ENCODE data around the gene AGBL1.

AGBL1 gene

DNA sequence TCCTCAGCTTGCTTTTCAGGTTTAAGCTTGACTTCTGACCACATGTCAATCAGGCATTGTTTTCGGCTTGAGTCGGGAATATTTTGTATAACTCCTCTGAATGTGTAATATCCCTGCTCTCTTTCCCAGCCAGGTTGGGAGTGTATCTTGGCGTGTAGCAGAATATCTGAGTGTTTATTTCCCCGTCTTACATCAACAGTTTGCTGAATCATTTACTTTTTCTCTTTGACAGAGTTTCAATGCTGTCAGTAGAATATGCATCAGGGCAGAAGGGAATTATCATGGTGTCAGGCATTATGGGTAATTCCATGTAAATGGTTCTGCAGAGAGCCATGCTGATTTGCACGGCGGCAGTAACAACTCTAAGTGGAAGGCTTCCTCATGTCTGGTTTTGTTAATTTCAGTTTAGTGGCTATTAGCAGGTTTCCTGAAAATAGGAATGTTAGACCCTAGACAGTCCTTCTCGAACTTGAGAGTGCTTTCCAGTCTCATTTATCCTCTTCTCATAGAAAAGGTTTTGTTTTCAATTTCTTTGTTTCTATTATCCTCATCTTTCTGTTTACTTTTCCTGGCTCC lies 566.3 kb downstream of the AGBL1 start:
- DNase-seq (ENCODE audit: low spot score), result no peak

GRCh38 chr15:86647810-86648440 lies 568.3 kb downstream of the AGBL1 start:
- DNase-seq (ENCODE audit: low spot score), result no peak

DNA sequence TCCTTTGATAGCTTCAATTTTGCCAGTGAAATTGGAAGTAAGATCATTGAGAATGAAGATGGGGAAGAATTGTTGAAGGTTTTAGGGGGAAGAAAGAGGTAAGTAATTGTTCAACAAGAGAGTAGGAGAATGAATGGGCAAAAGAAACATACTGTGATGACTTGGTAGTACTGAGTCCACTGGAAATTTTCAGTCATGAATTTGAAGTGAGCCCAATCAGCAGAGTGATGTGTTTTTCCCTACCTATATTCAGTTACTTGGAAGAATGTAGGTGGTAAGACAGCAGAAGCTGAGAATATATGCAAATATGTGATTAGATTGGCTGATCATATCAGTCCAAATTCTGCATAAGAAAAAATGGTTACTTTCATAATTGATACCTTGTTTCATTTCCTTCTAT lies 569.6 kb downstream of the AGBL1 start:
- no peak for DNase-seq (ENCODE audit: low spot score)

DNA sequence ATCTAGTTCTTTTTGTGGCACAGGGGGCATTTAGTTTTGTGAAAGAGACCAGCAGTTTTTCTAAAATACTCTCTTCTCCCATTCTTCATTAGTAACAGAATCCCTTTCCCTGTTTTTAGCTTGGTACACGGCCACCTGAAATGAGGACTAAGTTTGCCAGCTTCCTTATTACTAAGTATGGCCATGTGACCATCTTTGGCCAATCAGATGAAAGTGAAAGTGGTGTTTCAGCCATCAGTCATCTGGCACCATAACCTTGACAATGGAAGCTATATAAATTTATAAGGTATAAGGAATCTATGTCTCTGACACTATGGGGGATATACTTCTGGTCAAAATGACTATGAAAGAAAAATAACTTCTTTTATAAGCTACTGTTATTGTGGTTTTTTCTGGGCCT lies 570.4 kb downstream of the AGBL1 start:
- no peak for DNase-seq (ENCODE audit: low spot score)

DNA sequence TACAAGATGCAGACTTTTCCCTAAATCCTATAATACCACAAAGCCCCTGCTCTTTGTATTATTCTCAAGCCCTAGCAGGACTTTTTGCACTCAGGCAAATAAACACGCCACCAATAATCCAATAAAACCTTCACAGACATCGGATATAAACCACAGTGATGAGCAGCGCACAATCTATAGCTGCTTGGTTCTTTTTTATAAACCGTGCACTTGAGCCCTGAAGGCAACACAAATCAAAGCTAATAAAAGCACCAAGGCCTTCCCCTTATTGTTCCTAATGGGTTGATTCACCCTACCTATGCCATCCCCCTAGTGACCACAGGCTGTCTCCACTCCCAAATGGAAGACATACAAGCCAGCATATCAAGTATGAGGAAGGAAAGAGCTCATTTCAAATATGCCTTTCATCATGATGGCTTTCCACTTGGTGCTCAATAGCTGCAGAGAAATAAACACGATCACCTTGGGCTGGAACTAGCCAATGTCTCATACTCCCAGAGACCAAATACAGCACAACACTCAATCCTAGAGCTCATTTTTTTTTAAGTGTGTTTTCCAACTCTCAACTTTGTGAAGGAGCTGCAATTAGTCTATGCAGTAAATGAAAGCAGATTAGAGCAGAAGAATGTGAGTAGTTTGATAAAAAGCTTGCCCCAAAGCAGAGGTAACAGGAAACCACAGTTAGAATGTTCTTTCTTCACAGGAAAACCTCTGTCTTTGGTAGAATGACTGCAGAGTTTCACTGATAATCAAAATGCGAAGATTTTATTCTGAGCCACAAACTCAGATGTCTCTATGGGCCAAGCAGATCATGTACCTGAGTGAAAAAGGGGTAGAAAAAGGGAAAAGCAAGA lies 573.9 kb downstream of the AGBL1 start:
- no peak for DNase-seq (ENCODE audit: low spot score)

DNA sequence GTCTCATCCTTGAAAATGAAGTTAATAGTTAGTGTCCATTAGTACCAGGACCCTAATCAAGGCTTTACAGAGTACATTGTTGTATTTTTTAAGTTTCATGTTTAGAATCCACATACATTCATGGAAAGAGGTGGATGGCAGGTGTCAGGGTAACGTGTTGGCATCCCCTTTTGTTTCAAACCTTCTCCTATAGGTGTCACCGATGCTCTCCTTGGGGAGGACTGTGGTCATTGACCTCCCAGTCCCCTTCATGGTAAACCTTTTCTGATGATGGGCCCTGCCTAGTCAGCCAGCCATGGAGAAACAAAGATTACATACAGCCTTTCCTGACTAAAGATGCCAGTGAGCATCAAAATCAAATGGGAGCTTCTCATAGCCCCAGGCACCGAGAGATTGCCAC lies 574.8 kb downstream of the AGBL1 start:
- no peak for DNase-seq (ENCODE audit: low spot score)

- no peak for DNase-seq (ENCODE audit: low spot score)
Measured at GRCh38 chr15:86657305-86657704, 577.6 kb downstream of the AGBL1 start.

DNA sequence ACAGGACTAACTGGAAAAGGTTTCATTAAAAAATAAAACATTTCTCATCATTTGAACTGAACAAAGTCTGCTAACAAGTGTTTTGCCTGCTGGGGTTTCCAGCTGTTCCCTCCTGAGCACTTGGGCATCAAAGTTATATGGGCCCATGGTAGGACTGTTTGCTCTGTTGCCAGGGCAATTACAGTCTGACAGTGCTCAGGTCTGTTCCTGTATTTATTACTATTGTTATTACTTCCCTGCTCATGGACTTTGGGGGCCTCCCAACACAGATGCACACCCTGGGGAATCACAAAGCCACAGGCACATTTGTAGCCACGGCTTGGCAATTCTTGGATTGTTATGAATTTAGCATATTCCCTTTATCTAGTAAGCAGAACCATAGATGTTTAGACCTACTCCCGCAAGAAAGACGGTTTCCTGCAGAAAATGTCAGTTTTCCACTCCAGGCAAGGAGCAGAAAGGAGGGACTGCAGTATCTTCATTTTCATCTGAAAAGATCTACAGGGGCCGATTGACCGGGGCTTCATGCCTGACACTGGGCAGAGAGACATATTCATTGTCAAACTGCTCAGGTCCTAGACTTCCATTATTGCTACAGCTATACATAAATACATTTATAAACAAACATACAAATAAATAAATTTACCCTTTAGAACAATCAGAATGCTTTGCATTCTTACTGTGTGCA lies 580.2 kb downstream of the AGBL1 start:
- DNase-seq (ENCODE audit: low spot score), result no peak

DNA sequence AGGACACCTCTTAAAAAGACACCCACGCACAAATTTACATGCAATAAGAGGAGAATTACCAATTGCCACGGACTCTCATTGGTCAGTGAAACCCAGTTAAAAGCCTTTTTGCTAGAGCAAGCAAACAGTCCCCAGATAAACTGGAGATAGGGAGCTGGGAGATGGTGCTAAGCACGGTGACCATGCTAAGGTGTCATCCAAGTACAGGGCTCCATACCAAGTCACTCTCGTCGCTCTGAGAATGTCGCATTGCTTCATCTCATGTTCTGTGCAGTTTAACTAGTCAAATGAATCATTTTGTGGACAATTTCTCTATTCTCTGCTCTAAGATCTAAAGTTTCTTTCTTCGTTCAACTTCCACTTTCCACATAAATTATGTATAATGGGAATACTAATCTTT lies 581.9 kb downstream of the AGBL1 start:
- no peak for DNase-seq (ENCODE audit: low spot score)

- no peak for DNase-seq (ENCODE audit: low spot score)
Measured at GRCh38 chr15:86663304-86663703, 583.6 kb downstream of the AGBL1 start.

- DNase-seq (ENCODE audit: low spot score), result no peak
Measured at GRCh38 chr15:86663979-86664378, 584.3 kb downstream of the AGBL1 start.

DNA sequence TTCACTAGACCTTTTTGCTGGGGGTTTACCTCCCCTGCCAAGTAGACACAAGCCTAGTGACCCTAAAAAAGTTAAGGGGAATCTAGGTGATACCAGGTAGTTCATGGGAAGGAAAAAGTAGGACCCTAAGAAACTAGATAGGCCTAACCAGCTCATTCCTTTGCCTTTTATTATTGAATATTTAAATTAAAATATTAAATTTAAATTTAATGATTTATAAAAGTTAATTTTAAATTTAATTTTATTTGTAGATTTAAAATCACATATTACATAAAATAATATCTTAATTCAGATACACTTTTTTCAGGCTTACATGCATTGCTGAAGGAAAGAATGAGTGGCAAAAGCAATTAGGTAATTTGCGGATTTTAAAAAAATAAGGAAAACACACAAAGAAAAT lies 584.9 kb downstream of the AGBL1 start:
- DNase-seq (ENCODE audit: low spot score), result no peak

DNA sequence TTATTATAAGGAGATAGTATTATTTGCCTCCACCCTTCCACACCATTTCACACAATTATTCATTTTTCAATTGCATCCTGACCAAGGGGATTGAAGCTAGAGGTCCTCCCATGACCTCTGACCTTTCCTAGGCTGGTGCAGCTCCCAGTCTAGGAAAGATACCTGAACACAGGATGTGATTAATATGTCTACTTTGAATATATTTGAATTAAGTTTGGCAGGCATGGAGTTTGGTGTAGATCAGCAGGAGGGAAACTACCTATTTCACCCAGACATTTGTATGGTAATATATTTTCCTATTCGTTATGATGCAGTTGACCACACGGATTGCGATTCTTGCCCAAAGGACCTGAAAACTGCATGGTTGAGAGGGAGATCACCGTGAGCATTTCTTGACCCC lies 596.3 kb downstream of the AGBL1 start:
- no peak for DNase-seq (ENCODE audit: low spot score)

GRCh38 chr15:86677278-86677677 lies 597.6 kb downstream of the AGBL1 start:
- no peak for DNase-seq (ENCODE audit: low spot score)

- DNase-seq (ENCODE audit: low spot score), result no peak
Measured at GRCh38 chr15:86685263-86685662, 605.6 kb downstream of the AGBL1 start.

GRCh38 chr15:86689006-86689405 lies 609.3 kb downstream of the AGBL1 start:
- no peak for DNase-seq (ENCODE audit: low spot score)

DNA sequence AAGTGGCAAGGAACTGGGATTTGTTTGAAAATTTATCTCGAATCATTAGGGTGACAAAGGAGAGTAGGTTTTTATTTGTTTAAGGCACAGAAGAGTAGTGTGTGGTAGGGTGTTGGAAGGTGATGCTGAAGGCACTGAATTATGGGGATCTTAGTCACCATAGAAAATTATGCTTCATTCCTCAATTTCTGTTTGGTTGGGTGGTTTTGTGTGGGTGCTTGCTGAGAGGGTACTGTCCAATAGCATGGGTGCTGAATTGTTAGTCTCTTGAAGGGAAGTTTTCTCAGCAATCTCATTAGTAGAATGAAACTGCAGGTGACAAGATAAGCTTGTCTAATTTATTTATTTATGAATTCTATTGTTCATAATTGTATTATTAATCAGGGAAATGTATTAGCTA lies 610.9 kb downstream of the AGBL1 start:
- no peak for DNase-seq (ENCODE audit: low spot score)

GRCh38 chr15:86691091-86691663 lies 611.5 kb downstream of the AGBL1 start:
- no peak for DNase-seq (ENCODE audit: low spot score)

GRCh38 chr15:86700864-86701610 lies 621.4 kb downstream of the AGBL1 start:
- no peak for DNase-seq (ENCODE audit: low spot score)

DNA sequence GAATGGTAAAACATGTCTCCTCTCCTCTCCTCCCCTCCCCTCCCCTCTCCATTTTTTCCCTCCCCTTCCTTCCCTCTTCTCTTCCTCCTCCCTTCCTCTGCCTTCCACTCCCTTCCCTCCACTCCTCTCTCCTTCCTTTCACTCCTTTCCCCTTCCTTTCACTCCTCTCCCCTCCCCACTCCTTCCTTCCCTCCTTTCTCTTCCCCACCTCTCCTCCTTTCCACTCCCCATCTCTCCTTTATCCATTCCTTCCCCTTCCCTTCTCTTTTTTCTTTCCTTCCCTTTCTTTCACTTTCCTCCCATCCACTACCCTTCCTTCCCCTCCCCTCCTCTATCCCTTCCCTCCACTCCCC lies 621.9 kb downstream of the AGBL1 start:
- no peak for DNase-seq (ENCODE audit: low spot score)

GRCh38 chr15:86706813-86707212 lies 627.1 kb downstream of the AGBL1 start:
- no peak for DNase-seq (ENCODE audit: low spot score)

GRCh38 chr15:86711476-86711875 lies 631.8 kb downstream of the AGBL1 start:
- no peak for DNase-seq (ENCODE audit: low spot score)

All from AG20443 (cell line).